Ovary (tissue), 9 donors: ENCODE data around the gene DGKI. TPM values are rescaled to one million over a fixed set of nuclear protein-coding genes. Genes with fewer than 3 reads are reported as not detected.

Experiments
- DNase-seq, 5 donors: peaks; one replicate each; pipeline ENCODE4 v3.0.0-alpha.2; 2019 to 2020
- H3K27ac ChIP-seq, 2 donors: fragments of 200-600 bp; one replicate each; pipeline versions ENCODE4 v1.5.1 to v1.8.0; 2019 to 2022
- H3K27me3 ChIP-seq: fragments of 200-600 bp; one replicate; pipeline ENCODE4 v1.8.0; 2022
- H3K36me3 ChIP-seq: fragments of 200-600 bp; sonication (generic); one replicate; pipeline ENCODE4 v1.5.1; 2019
- H3K4me1 ChIP-seq: one replicate; pipeline ENCODE4 v1.8.1; 2013; ENCODE audit warnings: mild to moderate bottlenecking, moderate library complexity; ENCODE audit not compliant: insufficient read depth
- H3K4me3 ChIP-seq: fragments of 200-600 bp; sonication (generic); one replicate; pipeline ENCODE4 v1.5.1; 2017
- H3K9me3 ChIP-seq, 2 donors: fragments of 200-600 bp in 1 of 2; sonication (generic) in 1 of 2; one replicate each; pipeline versions ENCODE4 v1.5.1 to v1.8.1; 2013 to 2019; ENCODE audit warnings: mild to moderate bottlenecking in 1 of 2, moderate library complexity in 1 of 2
- EP300 ChIP-seq: sonication (generic); formaldehyde crosslinking; IDR thresholded peaks from one replicate; pipeline ENCODE4 v1.6.1; 2017; ENCODE audit warnings: antibody characterized with exemption
- POLR2A ChIP-seq: fragments of 450-650 bp; IDR thresholded peaks from one replicate; pipeline ENCODE4 v1.6.1; 2017; ENCODE audit warnings: antibody characterized with exemption, mild to moderate bottlenecking, moderate library complexity
- WGBS, 3 donors: extraction: QIAGEN DNeasy Blood & Tissue Kit in 1 of 3; methylation state at CpG; one replicate each; pipeline versions ENCODE4 v1.1.5 to v1.1.7; 2013 to 2017; 5-methylcytosine and 5-hydroxymethylcytosine counted together
- intact Hi-C, 4 donors: fragments of 100-400 bp; cut with DNase I; formaldehyde crosslinking; loops; one replicate each; pipeline versions ENCODE4 v1.11.0 to v1.15.1; 2022 to 2023
- polyA plus RNA-seq, 2 donors: library from polyadenylated mRNA; stranded (reverse); fragments of 200-250 nt in 1 of 2; fragments of 350-450 nt in 1 of 2; fragmentation: Illumina TruSeq in 1 of 2; extraction: RNeasy Lipid Tissue Mini Kit (QIAGEN cat#74804) in 1 of 2; gene quantifications; one replicate each; pipeline ENCODE4 v1.2.3, GENCODE V29; 2013 to 2014
- total RNA-seq, 7 donors: library from RNA; depleted of rRNA in 2 of 7; stranded (reverse); fragments of >200 nt in 2 of 7; fragmentation: NEBNext Ultra II Directional in 3 of 7; extraction: Animal tissue kit (Norgen Biotek cat#: 25700) in 3 of 7; gene quantifications; one replicate each; pipeline versions ENCODE4 v1.1.0 to v1.2.4, GENCODE V29; 2016 to 2023
- TF ChIP-seq, protein P1 (sequence below), 3 donors: fragments of 450-650 bp in 2 of 3; fragments of 200-600 bp in 1 of 3; IDR thresholded peaks; one replicate each; pipeline versions ENCODE4 v1.5.1 to v1.8.0; 2016 to 2022; ENCODE audit warnings: antibody characterized with exemption in 3 of 3, mild to moderate bottlenecking in 1 of 3
- donor health status: DM: no; HTN: no; CAD: no; lungs with moderate emphysema.
- donor health status: DM: no; HTN: no; CAD: no.
- donor health status: Bipolar disorder and iron deficiency.
- donor health status: DM: yes; HTN: yes; CAD: no.
- donor health status: DM: no; HTN: no; CAD: no.
- donor health status: DM: yes; HTN: yes; CAD: no.

The DGKI gene
- total and polyA plus RNA-seq, 9 donors = 0.10 to 1.3 (median 0.29) TPM

DNA sequence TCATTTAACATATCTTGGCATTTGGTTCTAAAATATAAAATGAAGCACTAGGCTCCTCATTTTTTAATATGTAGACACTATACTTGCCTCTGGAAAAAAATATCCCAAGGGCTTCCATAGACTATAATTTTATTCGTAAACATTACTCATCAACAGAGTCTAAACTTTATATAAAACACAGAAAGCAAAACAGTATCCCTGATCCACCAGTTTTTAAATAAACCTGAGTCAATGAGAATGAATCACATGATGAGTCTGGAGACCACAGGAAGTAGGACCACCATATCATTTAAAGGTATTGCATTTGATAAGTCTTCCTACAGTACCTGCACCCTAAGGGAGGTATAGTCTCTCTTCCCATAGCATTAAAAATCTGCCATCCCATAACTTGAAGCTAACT is 228.0 kb downstream of the DGKI start:
- H3K27ac ChIP-seq = no peak overlapping the region
- H3K4me3 ChIP-seq = no peak overlapping the region
- no peaks in the 10 kb centered on the region for H3K9me3 ChIP-seq
- no peaks in the 10 kb centered on the region for H3K27me3 ChIP-seq
- TF ChIP-seq EP300 (no peak), POLR2A (no peak)
- TF ChIP-seq, protein P1, sequence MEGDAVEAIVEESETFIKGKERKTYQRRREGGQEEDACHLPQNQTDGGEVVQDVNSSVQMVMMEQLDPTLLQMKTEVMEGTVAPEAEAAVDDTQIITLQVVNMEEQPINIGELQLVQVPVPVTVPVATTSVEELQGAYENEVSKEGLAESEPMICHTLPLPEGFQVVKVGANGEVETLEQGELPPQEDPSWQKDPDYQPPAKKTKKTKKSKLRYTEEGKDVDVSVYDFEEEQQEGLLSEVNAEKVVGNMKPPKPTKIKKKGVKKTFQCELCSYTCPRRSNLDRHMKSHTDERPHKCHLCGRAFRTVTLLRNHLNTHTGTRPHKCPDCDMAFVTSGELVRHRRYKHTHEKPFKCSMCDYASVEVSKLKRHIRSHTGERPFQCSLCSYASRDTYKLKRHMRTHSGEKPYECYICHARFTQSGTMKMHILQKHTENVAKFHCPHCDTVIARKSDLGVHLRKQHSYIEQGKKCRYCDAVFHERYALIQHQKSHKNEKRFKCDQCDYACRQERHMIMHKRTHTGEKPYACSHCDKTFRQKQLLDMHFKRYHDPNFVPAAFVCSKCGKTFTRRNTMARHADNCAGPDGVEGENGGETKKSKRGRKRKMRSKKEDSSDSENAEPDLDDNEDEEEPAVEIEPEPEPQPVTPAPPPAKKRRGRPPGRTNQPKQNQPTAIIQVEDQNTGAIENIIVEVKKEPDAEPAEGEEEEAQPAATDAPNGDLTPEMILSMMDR (IDR thresholded peaks at IDR 0.05) = no peak
- intact Hi-C loops = no loop called here
- H3K4me1 ChIP-seq = no peaks in the 10 kb centered on the region
- WGBS, 3 donors = 95 to 97% (median 95%) methylated on average over 1 of the region's 1 CpG
- no peaks in the 10 kb centered on the region for H3K36me3 ChIP-seq
- no peak for DNase-seq

GRCh38 chr7:137613006-137613525 is 233.7 kb downstream of the DGKI start:
- 94 to 97% (median 95%) methylated on average over 3 of the region's 3 CpGs for WGBS, 3 donors
- intact Hi-C loops = no loop called here

DNA sequence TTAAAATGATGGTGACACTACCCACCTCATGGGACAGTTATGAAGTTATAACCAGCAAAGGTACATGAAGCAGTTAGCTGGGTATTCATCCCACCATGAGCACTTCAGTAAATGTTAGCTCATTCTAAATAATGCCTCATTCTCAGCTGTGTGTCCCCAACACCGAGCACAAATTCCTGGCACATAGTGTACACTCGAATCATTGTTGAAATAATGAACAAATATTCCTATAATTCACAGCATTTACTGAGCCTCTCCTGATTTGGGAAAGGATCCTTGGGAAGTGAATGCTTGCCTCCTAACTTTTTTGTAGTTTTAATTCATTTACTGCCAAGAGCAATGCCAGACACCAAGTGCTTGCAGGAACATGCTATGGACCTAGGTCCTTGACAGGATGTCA is 235.2 kb downstream of the DGKI start:
- Histone ChIP-seq H3K4me1 (no peaks in the 10 kb centered on the region), H3K27ac (no peak overlapping the region), H3K36me3 (no peaks in the 10 kb centered on the region), H3K27me3 (no peaks in the 10 kb centered on the region), H3K4me3 (no peak overlapping the region), H3K9me3 (no peaks in the 10 kb centered on the region)
- no peak for TF ChIP-seq EP300
- TF ChIP-seq, protein P1 (IDR thresholded peaks at IDR 0.05) = no peak
- TF ChIP-seq POLR2A = no peak
- intact Hi-C loops = no loop called here
- 81 to 87% (median 85%) methylated on average over 2 of the region's 2 CpGs for WGBS, 3 donors
- DNase-seq = no peak

More at GRCh38 chr7:137613006-137613525, 233.7 kb downstream of the DGKI start:
- H3K4me3 ChIP-seq = no peak overlapping the region
- TF ChIP-seq, protein P1 (IDR thresholded peaks at IDR 0.05) = no peak
- no peak for TF ChIP-seq POLR2A
- no peak for TF ChIP-seq EP300
- H3K4me1 ChIP-seq = no peaks in the 10 kb centered on the region
- no peaks in the 10 kb centered on the region for H3K36me3 ChIP-seq
- no peaks in the 10 kb centered on the region for H3K9me3 ChIP-seq
- no peak overlapping the region for H3K27ac ChIP-seq
- H3K27me3 ChIP-seq = no peaks in the 10 kb centered on the region
- DNase-seq = no peak

- intact Hi-C loops = no loop called here
- Histone ChIP-seq H3K4me3 (no peak overlapping the region), H3K36me3 (no peaks in the 10 kb centered on the region), H3K9me3 (no peaks in the 10 kb centered on the region), H3K4me1 (no peaks in the 10 kb centered on the region), H3K27ac (no peak overlapping the region), H3K27me3 (no peaks in the 10 kb centered on the region)
- TF ChIP-seq EP300 = no peak
- TF ChIP-seq, protein P1 (IDR thresholded peaks at IDR 0.05) = no peak
- no peak for TF ChIP-seq POLR2A
- no peak for DNase-seq
- 80 to 85% (median 84%) methylated on average over 6 of the region's 6 CpGs for WGBS, 3 donors
These were observed 237.3 kb downstream of the DGKI start for GRCh38 chr7:137609500-137609899.
